GM13976 (cell line): ENCODE results near the gene TMEM259.

Source experiments
- DNase-seq: peaks from one replicate; pipeline ENCODE4 v3.0.0; 2012; ENCODE audit warnings: low spot score
- CTCF ChIP-seq: IDR thresholded peaks from 2 replicates; pipeline ENCODE4 v1.5.1; 2012; ENCODE audit warnings: borderline replicate concordance, mild to moderate bottlenecking; ENCODE audit not compliant: insufficient read depth; ENCODE audit errors: extremely low read depth, missing control alignments, control extremely low read depth
- in situ Hi-C: fragments of 300-500 bp; cut with MboI; formaldehyde crosslinking; loops from one replicate; pipeline ENCODE4 v1.12.0; 2022; ENCODE audit warnings: low sequenced_read_pairs, mixed read lengths, inconsistent platforms; ENCODE audit not compliant: unreplicated experiment

Gene TMEM259

DNA sequence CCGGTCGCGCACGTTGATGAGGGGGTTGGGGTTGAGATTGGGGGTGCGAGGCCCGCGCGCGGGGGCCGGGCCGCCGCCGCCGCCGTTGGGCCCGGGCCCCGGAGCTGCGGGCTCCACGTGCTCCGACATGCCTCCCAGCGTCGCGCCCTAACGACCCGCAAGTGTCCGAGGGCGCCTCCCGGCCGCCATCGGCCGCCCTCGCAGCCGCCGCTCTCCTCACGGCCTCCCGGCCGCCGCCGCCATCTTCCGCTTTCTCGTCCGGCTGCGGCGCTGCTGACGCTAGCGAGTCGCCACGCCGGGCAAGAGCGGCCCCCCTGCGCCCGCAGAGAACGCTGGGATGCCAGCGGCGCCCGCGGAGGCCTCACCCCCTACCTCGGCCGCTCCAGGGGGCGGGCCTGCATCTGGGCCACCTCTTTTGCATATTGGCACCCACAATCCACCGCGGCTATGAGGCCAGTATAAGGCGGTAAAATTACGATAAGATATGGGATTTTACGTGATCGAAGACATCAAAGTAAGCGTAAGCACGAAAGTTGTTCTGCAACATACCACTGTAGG, at the start of gene TMEM259:
Gene TMEM259 (minus strand): TSS at position 256 of the 558 bp plus-strand sequence. CDS start 127 bp downstream, at position 129.
- in situ Hi-C loops = no loop called here
- no peak for TF ChIP-seq CTCF
- DNase-seq = peak; percentile 98

DNA sequence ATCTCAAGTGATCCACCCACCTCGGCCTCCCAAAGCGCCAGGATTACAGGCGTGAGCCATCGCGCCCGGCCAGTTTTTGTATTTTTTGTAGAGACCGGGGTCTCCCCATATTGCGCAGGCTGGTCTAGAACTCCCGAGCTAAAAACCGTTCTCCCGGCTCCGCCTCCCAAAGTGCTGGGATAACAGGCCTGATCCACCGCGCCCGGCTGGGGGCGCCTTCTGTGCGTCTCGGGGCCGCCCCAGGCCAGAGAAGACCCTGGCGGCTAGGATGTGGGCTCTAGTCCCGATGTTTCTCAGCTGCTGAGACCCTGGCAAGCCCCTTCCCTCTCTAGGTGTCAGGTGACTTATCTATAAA, 49.6 kb upstream of the TMEM259 start:
- TF ChIP-seq CTCF = no peak
- in situ Hi-C loops = no loop called here
- DNase-seq = no peak

DNA sequence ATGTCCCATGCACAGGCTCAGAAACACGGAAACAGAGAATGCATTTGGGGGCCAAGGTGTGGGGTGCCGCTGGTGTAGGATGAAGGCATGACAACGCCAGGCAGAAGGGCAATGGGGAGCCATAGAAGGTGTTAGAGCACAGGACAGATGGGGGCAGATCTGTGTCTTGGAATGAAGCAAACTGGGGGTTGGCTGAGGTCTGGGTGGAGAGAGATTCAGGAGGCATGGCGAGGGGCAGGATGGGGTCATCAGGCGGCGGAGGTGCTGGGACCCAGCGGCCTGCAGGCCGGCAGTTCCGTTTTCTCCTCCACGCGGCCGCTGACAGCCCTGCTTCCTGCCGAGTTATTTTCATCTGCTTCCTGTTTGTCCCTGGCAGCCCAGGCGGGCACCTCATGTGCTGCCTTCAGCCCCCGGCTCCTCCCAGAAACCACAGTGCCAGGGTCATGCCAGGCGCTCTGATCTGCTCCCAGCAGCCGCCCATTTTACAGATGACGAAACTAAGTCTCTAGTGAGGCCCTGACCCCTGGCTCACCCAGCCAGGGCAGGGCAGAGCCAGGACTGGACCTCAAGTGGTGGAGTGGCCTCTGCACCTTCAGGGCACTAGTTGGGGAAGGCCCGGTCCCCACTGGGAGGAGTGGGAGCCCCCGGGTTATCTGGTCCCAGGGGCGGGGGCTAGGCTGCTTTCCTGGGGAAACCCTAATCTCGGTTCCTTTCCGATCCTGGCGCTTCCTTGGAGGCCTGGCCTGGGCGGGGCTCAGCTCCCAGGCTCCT, 48.3 kb upstream of the TMEM259 start:
- TF ChIP-seq CTCF = no peak
- in situ Hi-C loops = no loop called here
- DNase-seq = peak; percentile 70

DNA sequence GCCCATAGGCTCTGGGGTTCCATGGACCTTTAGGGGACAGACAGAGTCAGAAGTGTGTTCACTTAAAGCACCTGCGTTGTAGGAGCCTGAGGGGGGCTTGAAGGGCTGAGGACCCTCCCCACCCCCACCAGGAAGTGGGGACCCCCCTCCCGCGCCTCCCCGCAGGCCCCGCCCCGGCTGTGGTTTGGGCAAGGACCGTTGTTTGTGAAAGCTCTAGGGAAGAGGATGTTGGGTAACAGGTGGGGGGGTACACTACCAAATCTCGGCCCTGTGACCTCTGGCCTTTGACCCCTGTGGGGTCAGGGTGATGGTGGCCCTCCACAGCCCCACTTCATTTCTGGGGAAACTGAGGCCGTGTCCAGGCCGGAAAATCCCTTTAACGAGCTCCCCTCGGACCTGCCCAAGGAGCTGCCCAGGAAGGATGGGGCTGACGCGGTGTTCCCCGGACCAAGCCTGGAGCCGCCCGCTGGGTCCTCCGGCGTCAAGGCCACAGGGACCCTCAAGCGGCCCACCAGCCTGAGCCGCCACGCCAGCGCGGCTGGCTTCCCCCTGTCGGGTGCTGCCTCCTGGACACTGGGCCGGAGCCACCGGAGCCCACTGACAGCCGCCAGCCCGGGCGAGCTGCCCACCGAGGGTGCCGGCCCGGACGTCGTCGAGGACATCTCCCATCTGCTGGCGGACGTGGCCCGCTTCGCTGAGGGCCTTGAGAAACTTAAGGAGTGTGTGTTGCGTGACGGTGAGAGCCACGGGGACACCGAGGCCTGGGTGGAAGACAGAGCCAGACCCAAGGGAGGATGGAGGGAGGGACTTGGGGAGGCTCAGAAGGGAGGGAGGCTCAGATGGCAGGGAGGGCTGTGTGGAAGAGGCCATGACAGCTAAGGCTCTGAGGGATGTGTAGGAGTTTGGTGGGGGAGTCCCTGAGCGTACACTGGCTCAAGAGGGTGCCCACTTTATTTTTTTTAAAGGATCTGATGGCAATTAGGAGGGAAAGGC, 47.4 kb upstream of the TMEM259 start:
- in situ Hi-C loops = no loop called here
- no peak for TF ChIP-seq CTCF
- peak; percentile 69 for DNase-seq

GRCh38 chr19:1067341-1067957, 46.5 kb upstream of the TMEM259 start:
- peak; percentile 47 for DNase-seq
- in situ Hi-C loops = no loop called here
- no peak for TF ChIP-seq CTCF
